ENCODE results near the gene C1orf35.

- TF ChIP-seq POLR2A (IDR thresholded peaks at IDR 0.05) (peak in 3 of 4 donors; percentile 50 to 82 (median 57)), CTCF (IDR thresholded peaks at IDR 0.05) (peak in 1 of 6 experiments; percentile 44)
Measured at GRCh38 chr1:228102791-228103620, at the start of gene C1orf35.
